Femur (tissue), 1 donor: ENCODE data around the gene SCUBE2.
"Not testable (repeated sequence)": the region's sequence is repeated elsewhere in the genome, so short reads cannot be mapped to it uniquely, and the experiment has no call there.

Experiments used
- DNase-seq: peaks from one replicate; pipeline ENCODE4 v3.0.0-alpha.2; 2017

SCUBE2 gene

DNA sequence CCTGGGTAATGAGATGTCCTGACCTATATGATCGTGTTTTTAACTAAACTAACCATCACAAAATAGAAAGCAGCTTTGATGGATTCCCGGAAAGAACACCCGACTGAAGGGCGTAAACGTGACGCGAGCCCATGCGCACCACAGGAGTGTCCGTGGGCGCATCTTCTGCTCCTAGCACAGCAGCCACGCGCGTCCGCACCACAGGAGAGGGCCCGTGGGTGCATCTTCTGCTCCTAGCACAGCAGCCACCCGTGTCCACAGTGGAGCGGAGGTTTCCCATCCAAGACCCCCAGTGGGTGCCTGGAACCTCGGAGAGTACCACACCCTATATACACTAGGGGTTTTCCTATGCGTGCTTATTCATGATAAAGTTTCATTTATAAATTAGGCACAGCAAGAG, 51.5 kb downstream of the SCUBE2 start:
- DNase-seq = no peak

DNA sequence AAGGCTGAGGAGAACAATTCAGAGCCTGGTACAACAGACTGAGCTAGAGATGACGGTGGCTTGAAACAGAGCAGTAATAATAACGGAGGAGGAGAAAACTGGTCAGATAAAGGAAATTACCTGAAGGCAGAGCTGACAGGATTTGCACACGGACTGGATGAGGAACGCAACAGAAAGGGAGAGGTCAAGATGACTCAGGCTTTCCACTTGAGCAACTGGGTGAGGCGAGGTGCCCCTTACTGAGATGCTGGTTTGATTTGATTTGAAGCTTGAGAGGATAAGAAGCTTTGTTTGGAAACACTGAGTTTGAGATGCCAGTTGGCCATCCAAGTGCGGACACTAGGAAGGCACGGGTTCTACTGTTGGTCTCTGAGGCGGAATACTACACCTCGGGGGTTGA, 52.2 kb downstream of the SCUBE2 start:
- DNase-seq = no peak

DNA sequence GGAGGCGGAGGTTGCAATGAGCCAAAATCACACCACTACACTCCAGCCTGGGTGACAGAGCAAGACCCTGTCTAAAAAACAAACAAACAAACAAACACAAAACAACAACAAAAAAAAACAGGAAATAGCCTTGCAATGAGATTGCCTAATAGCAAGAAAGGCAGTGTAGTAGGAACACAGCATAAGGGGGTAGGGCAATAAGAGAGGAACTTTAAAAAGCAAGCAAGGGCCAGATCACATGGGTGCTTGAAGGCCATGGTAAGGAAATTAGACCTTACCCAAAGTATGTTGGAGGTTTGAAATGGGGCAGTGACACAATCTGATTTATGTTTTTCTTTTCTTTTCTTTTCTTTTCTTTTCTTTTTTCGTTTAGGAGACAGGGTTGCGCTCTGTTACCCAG, 52.9 kb downstream of the SCUBE2 start:
- DNase-seq = no peak

DNA sequence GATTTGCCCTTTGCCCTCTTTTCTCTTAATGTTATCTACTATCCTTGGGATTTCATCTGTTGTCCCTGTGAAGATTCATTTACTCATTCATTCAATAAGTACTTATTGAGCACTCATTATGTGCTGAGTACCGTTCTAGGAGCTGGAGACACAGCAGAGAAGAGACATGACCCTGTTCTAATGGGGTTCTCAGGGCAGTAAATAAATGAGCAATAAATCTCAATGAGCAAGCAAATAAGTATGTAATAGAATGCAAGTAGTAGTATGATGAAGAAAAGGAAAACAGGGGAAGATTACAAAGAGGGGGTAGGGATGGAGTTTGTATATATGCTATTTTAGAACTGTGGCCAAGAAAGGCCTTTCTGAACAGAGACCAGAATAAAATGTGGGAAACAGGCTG, 53.4 kb downstream of the SCUBE2 start:
- no peak for DNase-seq

DNA sequence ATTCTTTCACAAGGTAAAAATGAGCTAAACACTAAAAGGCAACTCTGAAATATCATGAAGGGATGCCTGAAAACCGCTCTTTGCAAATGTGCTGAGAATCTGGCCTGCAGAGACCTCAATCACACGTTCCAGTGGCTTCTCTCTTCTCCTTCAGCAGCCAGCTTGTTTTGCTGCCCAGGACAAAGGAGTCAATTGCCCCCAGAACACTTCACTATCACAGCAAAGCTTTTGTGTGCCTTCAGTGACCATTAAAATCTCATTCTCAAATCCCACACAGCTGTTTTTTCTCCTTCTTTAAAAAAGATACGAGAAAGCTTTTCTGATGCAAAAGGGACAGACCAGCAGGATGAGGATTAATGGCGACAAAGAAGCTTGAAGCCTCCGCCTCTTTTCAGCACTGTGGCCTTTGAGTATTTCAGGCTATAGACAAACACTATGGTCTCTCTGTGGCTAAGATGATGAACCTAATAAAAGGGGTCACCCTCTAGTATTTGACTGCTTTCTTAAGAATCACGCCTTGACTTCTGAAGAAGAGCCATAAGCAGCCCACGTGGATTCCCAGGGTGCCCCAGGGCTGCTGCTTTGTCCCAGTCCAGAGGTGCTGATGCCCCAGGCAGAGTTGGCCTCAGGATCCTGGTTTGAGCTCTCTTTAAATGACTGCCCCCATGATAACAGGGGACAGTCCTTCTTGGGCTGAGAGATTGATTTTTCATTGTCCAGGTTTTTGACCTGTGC, 54.2 kb downstream of the SCUBE2 start:
- no peak for DNase-seq

DNA sequence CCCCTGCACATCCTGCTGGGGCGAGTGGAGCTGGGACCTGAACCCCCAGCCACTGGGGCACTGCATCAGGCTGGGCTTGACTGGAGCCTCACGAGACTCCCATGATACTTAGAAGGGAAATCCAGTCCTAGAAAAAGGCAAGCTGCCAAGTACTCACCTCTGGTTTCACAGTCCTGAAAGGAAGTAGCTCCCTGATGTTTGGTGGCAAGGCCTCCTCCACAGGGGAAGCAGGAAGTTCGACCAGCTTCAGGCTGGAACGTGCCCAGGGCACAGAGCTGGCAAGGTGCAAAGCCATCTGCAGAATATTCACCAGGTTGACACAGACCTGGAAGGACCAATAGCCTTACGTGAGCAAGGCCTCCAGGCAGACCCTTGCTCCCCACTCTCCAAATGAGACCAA, 60.8 kb downstream of the SCUBE2 start:
- no peak for DNase-seq

DNA sequence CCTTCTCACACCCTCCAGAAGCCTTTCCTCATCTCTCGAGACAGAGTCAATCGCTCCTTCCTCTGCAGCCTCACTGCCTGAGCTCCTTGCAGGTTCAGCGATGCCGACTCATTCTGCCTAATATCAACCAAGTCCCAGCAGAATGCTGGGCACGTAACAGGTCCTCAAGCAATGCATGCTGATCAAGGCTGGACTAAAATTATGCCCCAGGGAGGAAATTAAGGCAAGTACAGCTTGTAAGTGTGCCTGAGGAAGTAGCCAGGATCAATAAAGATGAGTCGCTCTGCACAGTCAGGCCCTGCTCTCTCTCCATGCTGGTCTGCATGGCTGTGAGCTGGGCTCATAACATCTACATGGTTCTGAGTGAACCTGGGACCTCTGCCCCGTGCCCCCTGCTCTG, 62.0 kb downstream of the SCUBE2 start:
- no peak for DNase-seq

DNA sequence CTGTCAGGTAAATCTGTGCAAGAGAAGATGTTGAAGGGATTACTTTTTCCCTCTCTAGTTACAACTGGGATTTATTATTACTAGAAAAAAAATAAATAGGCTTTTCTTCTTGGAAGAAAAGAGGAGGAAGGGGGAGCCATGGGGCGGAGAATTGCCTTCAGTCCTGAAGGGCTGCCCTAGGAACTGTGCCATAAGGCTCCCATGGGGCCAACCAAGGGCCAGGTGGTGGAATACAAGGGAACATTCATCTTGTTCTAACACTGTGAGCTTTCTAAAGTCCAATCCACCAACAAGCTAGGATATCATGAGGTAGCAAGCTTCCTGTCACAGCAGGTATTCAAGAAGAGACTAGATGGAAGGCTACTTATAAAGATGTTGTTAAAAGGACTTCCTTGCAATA, 62.8 kb downstream of the SCUBE2 start:
- DNase-seq = no peak

DNA sequence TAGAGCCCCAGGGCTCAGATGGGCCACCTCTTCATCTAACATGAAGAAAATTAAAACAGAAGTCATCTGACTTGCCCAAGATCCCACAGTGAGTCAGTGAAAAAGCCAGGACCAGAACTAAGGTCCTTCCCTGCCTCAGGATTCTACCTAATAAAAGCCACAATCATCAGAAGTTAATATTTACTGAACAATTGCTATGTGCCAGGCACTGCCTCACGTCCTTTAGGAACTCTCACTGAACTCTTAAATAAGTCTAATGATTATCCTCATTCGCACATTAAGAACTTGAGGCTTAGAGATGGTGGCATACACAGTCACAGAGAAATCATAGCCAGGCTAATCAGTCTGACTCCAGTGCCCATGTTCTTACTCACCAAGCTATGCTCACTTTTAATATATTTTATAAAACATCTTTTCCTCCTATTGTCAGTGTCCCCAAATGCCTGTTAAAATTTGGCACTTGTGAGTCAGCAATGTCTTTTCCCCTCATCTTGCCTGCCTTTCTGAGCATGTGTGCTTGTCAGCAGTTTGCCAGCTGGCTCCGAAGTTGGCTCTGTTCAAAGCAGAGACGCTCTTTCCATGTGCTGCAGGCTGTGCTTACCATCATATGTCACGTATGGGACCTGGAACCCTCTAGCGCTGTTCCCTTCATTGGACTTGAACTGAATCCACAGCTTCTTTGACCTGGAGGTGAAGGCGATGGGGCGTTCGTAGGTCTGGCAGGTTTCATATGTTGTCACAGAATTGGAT, 66.1 kb downstream of the SCUBE2 start:
- peak; percentile 72 for DNase-seq

DNA sequence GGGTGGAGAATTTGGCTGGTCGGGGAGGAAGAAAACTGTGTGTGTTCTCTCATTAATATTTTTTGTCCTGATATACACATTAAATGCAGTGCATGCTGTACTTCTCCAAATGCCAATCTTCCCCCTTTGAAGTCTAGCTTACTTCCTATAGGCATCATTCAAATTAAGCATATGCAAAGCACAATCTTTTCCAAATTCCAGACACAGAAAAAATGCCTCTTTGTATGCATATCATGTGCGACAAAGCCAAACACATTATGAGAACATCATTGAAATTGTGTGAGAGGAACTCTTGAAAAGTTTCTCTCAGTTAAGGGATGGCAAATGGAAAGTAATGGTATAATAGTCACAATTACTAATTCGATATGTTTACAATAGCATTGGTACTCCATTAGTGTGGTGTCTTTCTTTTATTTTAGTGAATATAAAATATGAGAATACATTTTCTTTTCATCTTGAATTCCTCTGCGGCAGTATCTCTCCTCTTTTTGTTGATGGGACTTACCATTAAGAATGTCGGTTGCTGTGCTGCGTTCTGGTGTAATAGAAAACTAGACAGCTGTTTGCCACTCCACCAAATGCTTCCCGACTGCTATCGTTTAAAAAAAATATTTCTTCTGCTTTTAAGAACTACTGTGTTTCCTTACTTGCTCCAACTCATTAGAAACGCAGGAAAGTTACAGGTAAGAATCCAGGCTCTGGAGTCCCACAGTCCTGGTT, 68.3 kb downstream of the SCUBE2 start:
- no peak for DNase-seq

DNA sequence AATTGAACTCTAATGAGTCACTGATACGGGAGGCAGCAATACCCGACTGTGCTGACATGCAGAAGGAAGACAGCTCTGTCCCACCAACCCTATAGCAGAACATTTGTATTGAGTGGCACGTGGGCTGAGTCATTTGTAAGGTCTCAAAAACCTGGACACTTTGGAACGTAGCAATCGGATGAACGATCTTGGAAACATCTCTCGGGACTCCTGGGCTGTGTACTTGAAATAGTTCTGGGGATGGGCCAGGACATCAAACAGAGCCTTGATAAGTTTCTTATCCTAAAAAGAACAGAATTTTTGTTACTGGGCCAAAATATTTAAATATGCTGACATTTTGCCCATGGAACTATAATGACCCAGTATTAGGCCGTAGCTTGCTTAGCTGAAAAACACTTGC, 70.5 kb downstream of the SCUBE2 start:
- DNase-seq = no peak

DNA sequence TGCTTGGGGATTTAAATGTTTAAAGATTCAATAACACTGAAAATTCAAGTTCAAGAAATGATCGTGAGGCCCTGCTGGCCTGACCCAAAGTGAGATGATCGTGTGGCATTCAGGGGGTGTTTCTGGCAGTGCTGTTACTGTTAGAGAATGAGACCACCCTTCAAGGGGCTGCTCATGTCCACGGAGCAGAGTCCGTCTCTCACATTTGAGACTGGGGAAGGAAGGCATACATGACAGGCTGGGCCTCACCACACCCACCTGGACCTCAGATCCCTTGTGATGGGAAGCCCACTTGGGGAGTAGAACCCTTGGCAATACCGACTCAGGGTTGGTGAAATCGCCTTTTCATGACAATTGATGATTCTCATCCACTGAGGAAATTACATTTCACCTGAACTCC, 71.5 kb downstream of the SCUBE2 start:
- no peak for DNase-seq

DNA sequence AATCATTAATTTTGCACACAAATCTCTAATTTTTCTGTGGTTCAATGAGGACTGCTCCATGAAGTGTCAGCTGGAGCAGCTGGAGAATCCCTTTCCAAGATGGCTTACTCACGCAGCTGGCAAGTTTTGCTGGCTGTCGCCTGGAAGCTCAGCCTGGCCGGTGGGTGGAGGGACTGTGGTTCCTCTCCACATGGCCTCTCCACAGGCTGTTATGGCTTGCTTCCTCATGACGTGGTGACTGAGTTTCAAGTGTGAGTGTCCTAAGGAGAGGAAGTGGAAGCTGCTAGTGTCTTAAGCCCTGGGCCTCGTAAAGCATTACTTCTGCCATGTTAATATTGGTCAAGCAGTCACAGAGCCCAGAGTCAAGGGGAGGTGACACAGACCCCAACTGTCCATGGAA, 73.6 kb downstream of the SCUBE2 start:
- peak; percentile 66 for DNase-seq

DNA sequence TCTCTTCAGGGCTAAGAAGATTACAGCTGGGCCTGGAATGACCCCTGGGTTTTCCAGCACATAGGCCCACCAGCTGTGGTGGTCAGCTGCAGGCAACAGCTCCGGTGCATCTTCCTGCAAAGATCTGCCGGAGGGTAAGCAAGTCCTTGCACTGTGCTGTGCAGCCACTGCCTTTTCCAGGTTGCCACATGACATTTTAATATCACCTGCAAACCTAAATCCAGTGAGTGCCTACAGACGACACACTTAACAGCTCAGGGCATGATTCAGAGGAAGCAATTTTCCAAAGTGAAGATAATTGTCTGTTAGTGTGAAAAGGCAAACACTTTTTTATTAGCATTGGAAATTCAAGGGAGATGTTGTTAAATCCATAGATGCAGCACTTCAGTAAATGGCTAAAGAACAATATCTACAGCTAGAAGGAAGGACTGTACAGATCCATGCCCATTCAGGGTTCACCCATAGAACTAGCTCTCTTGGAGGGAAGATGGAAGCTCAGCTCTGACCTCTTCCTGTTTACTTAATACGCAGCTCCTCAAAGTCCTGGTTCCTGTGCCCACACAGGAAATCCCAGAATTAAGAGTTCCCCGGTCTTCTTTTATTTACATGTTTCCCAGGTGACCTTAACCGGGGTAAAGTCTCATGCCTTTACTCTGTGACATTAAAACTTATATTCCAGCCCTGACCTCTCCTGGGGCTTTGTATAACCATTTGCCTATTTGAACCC, 74.3 kb downstream of the SCUBE2 start:
- DNase-seq = no peak

DNA sequence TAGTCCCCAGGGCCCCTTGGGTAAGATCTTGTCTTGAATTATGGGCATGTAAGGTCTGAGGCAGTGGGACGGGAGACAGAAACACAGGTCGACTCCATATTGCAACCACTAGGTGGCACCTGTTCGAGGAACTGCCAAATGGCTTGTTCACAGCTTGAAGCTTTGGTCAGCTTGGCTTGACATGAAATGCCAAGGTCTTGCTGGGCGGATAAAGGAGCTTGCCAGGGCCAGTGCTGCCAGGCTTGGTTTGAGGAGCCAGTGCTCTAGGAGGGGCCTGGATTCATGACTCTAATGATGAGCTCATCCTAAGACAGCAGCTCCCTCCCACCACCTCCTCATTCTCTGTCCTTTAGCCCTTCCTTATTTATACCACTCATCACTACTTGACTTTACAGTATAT, 75.7 kb downstream of the SCUBE2 start:
- peak; percentile 74 for DNase-seq

DNA sequence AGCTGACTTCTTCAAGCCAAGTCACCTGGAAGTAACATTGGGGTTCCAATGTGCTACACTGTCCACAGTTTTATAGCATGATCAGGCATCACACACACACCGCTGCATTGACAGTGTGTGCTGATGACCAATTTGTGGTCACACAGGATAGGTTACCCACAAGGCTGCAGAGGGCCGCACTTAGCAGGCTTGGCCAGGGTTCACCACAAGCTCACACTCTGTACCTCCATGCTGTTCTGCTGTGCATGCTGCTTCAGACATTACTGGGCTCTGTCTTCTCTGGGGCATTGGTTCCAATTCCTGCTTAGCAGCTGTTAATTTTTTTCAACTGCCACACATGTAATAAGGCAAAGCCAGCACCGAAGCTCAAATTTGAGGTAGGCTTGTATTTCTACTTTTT, 76.6 kb downstream of the SCUBE2 start:
- DNase-seq = no peak

DNA sequence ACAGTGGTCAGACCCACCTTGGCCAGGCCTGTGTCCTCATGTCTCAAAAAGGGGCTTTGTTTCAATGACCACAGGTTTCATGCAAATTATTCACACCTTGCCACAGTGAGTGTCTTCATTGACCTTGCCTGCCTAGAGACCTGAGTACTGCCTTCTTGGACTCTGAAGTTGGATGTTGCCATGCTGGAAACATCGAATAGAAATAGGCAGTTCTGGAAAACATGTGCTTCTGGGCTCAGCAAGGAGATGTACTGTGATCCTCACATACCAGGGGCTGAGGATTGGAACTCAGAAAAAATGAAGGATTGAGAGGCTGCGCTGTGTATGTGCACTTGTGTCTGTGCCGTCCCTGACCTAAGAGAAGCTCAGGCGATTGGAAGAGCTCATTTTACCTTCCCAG, 78.0 kb downstream of the SCUBE2 start:
- DNase-seq = no peak

DNA sequence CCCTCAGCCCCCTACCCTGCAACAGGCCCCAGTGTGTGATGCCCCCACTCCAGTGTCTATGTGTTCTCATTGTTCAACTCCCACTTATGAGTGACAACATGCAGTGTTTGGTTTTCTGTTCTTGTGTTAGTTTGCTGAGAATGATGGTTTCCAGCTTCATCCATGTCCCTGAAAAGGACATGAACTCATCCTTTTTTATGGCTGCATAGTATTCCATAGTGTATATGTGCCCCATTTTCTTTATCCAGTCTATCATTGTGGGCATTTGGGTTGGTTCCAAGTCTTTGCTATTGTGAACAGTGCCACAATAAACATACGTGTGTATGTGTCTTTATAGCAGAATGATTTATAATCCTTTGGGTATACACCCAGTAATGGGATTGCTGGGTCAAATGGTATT, 81.9 kb downstream of the SCUBE2 start:
- not testable (repeated sequence) for DNase-seq

DNA sequence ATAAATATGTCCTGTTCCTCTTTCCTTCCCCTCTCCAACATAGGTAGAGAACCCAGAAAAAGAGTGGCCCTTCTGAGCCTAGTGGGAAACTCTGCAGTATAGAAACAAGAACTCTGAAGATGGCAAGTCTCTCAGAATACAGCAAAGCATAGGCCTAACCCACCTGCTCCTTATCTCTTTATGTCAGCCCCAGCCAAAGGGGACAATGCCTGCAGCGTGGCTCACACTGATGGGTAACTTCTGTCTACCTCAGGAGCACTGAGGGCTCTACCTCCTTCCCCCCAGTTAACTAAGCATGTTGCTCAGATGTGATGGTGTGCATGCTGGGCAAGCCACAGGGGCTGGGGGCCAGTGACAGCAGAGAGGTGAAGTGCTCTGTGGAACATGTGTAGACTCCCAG, 82.7 kb downstream of the SCUBE2 start:
- no peak for DNase-seq

DNA sequence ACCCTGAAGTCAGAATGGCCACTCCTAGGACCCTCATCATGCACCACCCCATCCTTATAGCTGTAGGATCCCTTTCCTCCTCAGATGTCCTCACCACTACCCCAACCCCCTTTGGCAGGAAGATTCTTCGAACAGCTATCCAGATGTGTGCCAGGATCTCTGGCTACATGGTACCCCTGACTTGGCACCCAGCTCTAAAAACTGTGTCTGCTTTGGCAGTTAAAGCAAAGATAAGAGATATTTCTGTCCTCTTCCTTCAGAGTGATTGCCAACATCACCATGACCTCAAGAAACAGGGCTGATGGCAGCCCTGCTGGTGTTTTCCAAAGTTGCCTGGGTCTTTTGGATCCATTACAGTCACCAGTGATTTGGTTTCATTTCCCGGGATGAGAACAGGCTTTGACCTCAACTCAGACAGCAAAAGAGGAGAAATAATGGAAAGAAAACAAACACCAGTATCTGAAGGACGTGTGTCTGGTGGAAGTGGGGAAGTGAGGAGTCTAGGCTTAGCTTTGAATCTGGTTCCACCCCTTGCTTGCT, 83.3 kb downstream of the SCUBE2 start:
- DNase-seq = no peak

DNA sequence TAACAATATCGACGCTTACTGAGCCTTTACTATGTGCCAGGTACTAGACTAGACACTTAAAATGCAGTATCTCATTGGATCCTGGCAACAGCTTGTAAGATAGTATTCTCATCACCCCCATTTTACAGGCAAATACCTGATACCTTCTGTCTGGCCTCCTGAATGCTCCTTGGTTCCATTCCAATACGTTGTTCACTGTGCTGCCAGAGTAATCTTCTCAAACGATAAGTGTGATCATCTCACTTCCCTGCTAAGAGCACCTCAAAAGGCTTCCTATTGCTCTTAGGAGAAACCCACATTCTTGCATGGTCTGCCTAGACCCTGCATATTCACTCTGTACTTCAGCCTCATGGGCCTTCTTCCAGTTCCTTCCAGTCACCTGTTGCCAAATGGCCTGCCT, 86.3 kb downstream of the SCUBE2 start:
- DNase-seq = no peak

DNA sequence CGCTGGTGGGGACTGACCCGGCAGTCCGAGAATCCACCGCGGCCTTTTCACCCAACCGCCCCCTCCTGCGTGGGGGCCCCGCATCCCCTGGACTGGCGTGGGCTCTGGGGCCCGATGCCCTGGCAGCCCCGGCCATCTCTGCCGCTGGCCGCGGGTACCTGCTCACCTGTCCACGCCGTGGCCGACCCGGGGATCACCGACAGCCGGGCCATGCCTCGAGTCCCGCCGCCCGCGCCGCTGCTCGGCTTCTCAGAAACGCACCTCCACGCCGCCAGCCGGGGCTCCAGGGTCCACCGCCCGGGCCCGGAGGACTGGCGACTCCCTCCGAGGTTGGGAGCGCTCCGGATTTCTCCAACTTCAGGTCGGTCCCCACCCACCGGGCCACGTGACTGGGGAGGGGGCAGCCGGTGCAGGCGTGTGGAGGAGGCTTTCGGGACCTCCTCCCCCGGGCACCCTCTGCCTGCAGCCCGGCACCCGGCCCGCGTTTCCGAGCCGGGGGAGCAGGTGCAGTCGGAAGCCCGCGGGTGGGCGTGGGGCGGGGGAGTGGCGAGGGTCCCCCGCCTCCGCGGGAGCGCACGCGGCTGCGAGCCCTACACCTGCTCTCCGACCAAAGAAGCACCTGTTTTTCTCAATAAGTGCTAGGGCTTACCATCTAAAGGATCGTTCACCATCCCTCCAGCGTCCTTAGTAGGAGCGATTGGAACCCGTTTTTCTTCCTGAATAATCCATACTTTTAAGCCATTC, 87.0 kb downstream of the SCUBE2 start:
- DNase-seq = peak; percentile 39
